NCI-H1694 (cell line): ENCODE measurements around the gene HUS1.

Source experiments
- DNase-seq: peaks from one replicate; lab custom pipeline; 2025; lab: John Stamatoyannopoulos, UW

The HUS1 gene

GRCh38 chr7:47979832-47980181, 392 bp upstream of the HUS1 start:
- DNase-seq: no peak

- DNase-seq: no peak
Measured at GRCh38 chr7:47978790-47979144, 648 bp downstream of the HUS1 start.

GRCh38 chr7:47973739-47974138, 5.7 kb downstream of the HUS1 start:
- DNase-seq: no peak

GRCh38 chr7:47970761-47971160, 8.7 kb downstream of the HUS1 start:
- DNase-seq: no peak

- peak; percentile 71 for DNase-seq
Measured at GRCh38 chr7:47968847-47969774, 10.3 kb downstream of the HUS1 start.

GRCh38 chr7:47967708-47968107, 11.7 kb downstream of the HUS1 start:
- no peak for DNase-seq

GRCh38 chr7:47967123-47967522, 12.3 kb downstream of the HUS1 start:
- no peak for DNase-seq

- no peak for DNase-seq
Measured at GRCh38 chr7:47965456-47965855, 14.0 kb downstream of the HUS1 start.

- DNase-seq: no peak
Measured at GRCh38 chr7:47962262-47962661, 17.2 kb downstream of the HUS1 start.

GRCh38 chr7:47957156-47957555, 22.3 kb downstream of the HUS1 start:
- no peak for DNase-seq

GRCh38 chr7:47956220-47956619, 23.2 kb downstream of the HUS1 start:
- no peak for DNase-seq

GRCh38 chr7:47954231-47954911, 25.0 kb downstream of the HUS1 start:
- DNase-seq: no peak

GRCh38 chr7:47953822-47954221, 25.6 kb downstream of the HUS1 start:
- DNase-seq: no peak

GRCh38 chr7:47952224-47952623, 27.2 kb downstream of the HUS1 start:
- no peak for DNase-seq

GRCh38 chr7:47951374-47951773, 28.0 kb downstream of the HUS1 start:
- DNase-seq: no peak

GRCh38 chr7:47950714-47951113, 28.7 kb downstream of the HUS1 start:
- DNase-seq: no peak

- DNase-seq: no peak
Measured at GRCh38 chr7:47949703-47950102, 29.7 kb downstream of the HUS1 start.

- DNase-seq: no peak
Measured at GRCh38 chr7:47948141-47948790, 31.1 kb downstream of the HUS1 start, which contains the start of gene PKD1L1. TSS of gene PKD1L1 (minus strand) at chr7:47948466. CDS start at chr7:47948440, 26 bp downstream.

- no peak for DNase-seq
Measured at GRCh38 chr7:47947355-47947749, 32.1 kb downstream of the HUS1 start.

- no peak for DNase-seq
Measured at GRCh38 chr7:47946581-47947354, 32.6 kb downstream of the HUS1 start.

GRCh38 chr7:47945261-47946015, 34.0 kb downstream of the HUS1 start:
- DNase-seq: peak; percentile 68
